VCaP (cell line): ENCODE measurements around the gene RPL29.

Experiments
- H3K27ac ChIP-seq: fragments of 450-650 bp; 2 replicates; pipeline ENCODE4 v1.5.1; 2017
- TF ChIP-seq, protein P1 (sequence below): fragments of 450-650 bp; conservative IDR thresholded peaks from 2 replicates; pipeline ENCODE4 v1.5.1; 2017; ENCODE audit warnings: mild to moderate bottlenecking, moderate library complexity

The RPL29 gene

DNA sequence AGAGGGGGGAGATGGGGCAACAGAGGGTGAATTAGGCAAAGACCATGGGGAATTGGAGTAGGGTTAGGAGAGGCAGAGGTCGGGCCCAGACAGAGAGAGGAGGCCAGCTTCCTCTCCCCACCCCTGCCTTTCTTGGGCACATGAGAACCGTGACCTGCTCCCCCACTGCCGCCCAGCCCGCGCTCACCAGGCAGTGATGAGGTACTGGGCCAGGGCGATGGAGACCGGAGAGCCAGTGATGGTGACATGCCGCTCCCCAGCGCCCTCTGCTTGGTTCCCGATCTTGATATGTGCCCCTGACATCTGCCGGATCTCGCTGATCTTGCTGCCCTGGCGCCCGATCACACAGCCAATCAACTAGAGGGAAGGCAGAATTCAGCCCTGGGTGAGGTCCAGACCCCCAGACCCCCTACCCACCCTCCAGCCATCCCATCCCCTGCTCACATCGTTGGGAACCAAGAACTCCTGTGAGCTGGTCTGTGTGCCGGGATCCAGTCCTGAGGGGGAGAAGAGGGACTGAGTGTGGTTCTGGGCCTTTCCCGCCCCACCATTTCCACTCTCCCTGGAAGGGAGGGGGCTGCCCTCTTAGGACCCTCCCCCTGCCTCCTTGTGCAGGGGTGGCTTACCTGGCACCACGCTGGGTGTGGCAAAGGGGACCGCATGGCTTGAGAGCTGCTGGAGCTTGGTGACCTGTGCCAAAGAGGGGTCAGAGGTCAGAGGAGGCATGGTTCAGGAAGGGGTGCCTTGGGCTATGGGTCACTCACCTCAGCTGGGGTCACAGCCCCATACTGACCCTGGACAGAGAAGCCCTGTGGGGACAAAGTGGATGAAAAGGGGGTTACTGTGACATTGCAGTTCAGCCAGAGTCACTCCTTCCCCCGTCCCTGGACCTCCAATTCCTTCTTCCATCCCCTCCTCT, 36.8 kb downstream of the RPL29 start:
- H3K27ac ChIP-seq = no peak overlapping the region
- TF ChIP-seq, protein P1, sequence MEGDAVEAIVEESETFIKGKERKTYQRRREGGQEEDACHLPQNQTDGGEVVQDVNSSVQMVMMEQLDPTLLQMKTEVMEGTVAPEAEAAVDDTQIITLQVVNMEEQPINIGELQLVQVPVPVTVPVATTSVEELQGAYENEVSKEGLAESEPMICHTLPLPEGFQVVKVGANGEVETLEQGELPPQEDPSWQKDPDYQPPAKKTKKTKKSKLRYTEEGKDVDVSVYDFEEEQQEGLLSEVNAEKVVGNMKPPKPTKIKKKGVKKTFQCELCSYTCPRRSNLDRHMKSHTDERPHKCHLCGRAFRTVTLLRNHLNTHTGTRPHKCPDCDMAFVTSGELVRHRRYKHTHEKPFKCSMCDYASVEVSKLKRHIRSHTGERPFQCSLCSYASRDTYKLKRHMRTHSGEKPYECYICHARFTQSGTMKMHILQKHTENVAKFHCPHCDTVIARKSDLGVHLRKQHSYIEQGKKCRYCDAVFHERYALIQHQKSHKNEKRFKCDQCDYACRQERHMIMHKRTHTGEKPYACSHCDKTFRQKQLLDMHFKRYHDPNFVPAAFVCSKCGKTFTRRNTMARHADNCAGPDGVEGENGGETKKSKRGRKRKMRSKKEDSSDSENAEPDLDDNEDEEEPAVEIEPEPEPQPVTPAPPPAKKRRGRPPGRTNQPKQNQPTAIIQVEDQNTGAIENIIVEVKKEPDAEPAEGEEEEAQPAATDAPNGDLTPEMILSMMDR = no peak

DNA sequence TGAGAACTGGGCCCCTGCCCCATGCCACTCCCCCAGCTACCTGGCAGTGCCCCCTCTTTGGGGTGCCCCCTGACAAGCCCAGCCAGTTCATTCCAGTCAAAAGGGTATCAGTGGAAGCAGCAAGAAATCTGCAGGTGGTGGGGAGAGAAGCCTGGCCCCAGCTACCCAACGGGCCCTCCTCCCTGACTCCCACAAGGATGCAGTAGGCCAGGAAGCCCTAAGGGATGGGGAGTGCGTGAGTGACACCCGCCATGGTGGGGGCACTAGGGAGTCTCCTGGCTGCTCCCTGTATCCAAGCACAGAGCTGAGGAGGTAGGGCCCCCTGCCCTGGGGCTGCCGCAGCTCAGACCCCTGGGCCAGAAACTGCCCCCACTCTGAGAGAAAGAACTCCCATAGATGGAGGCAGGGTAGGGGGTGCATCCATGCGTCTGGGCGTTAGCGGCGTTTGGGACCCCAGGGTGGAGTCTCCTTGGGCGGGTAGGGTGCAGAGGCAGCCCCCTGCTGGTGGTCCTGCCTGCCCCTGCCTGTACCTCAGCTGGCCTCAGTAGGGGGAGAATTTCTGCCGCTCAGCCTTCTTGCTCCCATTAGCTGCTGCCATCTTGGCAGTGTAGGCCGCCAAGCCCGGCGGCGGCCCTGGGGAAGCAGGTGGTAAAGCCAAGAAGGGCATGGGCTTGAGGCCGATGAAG, 38.0 kb downstream of the RPL29 start:
- no peak overlapping the region for H3K27ac ChIP-seq
- TF ChIP-seq, protein P1 = no peak

- H3K27ac ChIP-seq = peak overlapping the region; percentile 59
- TF ChIP-seq, protein P1 = peak; percentile 59
Measured at GRCh38 chr3:51955893-51956770, 39.6 kb downstream of the RPL29 start.

DNA sequence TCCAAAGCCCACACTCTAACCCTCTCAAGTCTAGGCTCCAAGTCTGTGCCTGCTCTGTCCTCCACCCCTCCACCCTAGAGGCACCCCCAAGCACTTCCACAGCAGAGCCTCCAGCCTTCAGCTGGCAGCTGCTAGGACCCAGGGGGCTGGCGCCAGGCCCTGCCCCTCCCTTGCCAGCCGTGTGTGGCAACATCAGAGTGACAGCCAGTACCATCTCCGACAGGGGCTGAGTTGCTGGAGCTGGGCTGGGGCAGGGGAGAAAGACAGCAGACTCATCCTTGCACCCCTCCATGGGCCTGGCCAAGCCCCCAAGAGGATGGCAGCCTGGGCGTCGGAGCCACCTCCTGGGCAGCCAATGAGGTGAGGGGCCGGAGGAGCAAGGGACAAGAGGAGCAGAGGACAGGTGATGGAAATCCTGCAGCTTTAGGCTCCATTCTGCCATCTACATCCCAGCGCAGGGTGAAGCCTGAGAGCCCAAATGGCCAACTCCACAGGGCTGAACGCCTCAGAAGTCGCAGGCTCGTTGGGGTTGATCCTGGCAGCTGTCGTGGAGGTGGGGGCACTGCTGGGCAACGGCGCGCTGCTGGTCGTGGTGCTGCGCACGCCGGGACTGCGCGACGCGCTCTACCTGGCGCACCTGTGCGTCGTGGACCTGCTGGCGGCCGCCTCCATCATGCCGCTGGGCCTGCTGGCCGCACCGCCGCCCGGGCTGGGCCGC, 40.4 kb downstream of the RPL29 start, which contains the start of gene GPR62:
Gene GPR62 (plus strand): TSS at position 207 of the 718 bp plus-strand sequence. CDS start 272 bp downstream, at position 479.
- peak within 1 kb of the TSS; percentile 59 for H3K27ac ChIP-seq
- TF ChIP-seq, protein P1 = no peak

GRCh38 chr3:51954713-51955112, 41.0 kb downstream of the RPL29 start:
- H3K27ac ChIP-seq = no peak overlapping the region
- TF ChIP-seq, protein P1 = no peak

DNA sequence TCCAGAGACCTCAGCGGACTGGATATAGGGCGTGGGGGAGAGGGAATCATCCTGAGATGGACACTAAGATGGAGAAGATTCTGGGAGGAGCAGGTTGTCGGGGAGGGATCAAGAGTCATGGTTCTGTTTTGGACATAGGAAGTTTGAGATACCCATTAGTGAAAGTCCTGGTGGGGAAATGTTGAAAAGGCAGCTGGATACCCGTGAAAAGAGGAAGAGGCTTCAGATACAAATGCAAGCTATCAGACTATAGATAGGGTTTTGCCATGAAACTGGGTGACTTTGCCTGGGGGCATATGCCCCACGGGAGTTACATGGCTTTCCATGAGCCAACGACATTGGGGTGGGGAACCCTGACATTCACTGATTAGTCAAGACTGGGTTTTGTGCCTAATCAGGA, 41.6 kb downstream of the RPL29 start:
- no peak overlapping the region for H3K27ac ChIP-seq
- TF ChIP-seq, protein P1 = no peak
